ENCODE measurements around the gene PDE1C.
A peak's percentile ranks its signal among the peaks of the same experiment; 100 is the strongest.

Gene PDE1C

GRCh38 chr7:31758755-31759154, 311.5 kb downstream of the PDE1C start:
- no peak for DNase-seq

- DNase-seq: no peak
Observed at GRCh38 chr7:31751726-31752125, 318.5 kb downstream of the PDE1C start.

GRCh38 chr7:31748084-31748483, 322.1 kb downstream of the PDE1C start:
- no peak for DNase-seq

GRCh38 chr7:31747553-31747952, 322.7 kb downstream of the PDE1C start:
- no peak for DNase-seq

- DNase-seq: peak; percentile 52
Observed at GRCh38 chr7:31744294-31744874, 325.8 kb downstream of the PDE1C start.

GRCh38 chr7:31741852-31742251, 328.4 kb downstream of the PDE1C start:
- DNase-seq: no peak

- peak; percentile 29 for DNase-seq
Observed at GRCh38 chr7:31735991-31736982, 333.9 kb downstream of the PDE1C start.

GRCh38 chr7:31734456-31734855, 335.8 kb downstream of the PDE1C start:
- no peak for DNase-seq

- no peak for DNase-seq
Observed at GRCh38 chr7:31729195-31729804, 340.9 kb downstream of the PDE1C start.

- DNase-seq: no peak
Observed at GRCh38 chr7:31724696-31725095, 345.5 kb downstream of the PDE1C start.

- DNase-seq: no peak
Observed at GRCh38 chr7:31720366-31720765, 349.8 kb downstream of the PDE1C start.

- DNase-seq: no peak
Observed at GRCh38 chr7:31716355-31716754, 353.9 kb downstream of the PDE1C start.

- DNase-seq: no peak
Observed at GRCh38 chr7:31710171-31710570, 360.0 kb downstream of the PDE1C start.

- DNase-seq: no peak
Observed at GRCh38 chr7:31707089-31707488, 363.1 kb downstream of the PDE1C start.

GRCh38 chr7:31705377-31705776, 364.8 kb downstream of the PDE1C start:
- DNase-seq: no peak

GRCh38 chr7:31702354-31702753, 367.9 kb downstream of the PDE1C start:
- DNase-seq: no peak
